ENCODE data around the gene RPS8.

Gene RPS8

DNA sequence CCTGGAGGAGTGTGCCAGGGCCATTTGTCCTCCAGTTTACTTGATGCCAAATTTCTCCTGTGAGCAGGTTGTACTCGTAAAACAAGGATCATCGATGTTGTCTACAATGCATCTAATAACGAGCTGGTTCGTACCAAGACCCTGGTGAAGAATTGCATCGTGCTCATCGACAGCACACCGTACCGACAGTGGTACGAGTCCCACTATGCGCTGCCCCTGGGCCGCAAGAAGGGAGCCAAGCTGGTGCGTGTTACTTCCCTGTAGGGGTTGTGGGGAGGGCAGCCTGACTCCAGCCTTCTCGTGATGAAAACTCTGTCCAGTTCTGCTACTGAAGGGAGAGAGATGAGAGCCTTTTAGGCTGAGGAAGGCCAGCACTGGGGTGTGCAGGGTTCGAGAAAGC lies 2.2 kb downstream of the RPS8 start:
- no CpG with 5 or more reads among the region's 14 CpGs for WGBS (ENCODE audit: extremely low coverage, insufficient coverage, insufficient read length)

DNA sequence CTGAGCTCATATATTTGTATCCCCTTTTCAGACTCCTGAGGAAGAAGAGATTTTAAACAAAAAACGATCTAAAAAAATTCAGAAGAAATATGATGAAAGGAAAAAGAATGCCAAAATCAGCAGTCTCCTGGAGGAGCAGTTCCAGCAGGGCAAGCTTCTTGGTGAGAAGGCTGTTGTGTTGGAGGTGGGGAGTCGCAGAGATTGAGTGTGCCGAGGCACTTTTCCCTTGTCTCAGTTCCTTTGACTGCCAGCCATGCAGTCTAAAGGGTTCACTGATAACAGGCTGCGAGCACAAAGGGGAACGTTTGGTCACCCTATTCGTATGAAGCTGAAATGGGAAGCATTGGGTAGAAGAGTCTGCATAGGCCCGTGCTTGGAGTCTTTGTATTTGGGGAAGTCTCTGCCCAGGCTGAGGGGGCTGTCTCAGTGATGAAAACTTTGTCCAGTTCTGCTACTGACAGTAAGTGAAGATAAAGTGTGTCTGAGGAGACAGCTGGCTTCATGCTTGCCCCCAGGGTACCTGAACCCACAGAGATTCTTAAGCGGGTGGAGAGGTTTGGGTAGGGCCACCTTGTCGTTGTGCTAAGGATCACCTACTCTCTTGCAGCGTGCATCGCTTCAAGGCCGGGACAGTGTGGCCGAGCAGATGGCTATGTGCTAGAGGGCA lies 2.8 kb downstream of the RPS8 start:
- H4K91ac ChIP-seq (ENCODE audit: low read depth, low read length) = no peak overlapping the region
- DNase-seq = no peak
- no peak overlapping the region for H3K9ac ChIP-seq (ENCODE audit: low read length)
- peak overlapping the region; percentile 56 for H3K4ac ChIP-seq (ENCODE audit: low read depth, low read length)
- no peak overlapping the region for H4K8ac ChIP-seq (ENCODE audit: low read depth, low read length)
- no peak overlapping the region for H3K14ac ChIP-seq (ENCODE audit: low read length)
- no peak overlapping the region for H3K18ac ChIP-seq (ENCODE audit: low read length)
- peaks cover 19% of the 10 kb centered on the region for H3K79me2 ChIP-seq (ENCODE audit: control insufficient read depth, insufficient read depth, low read length, poor library complexity)
- no peaks in the 10 kb centered on the region for H3K27me3 ChIP-seq (ENCODE audit: insufficient read depth, low read length)
- H3K23ac ChIP-seq (ENCODE audit: low read length) = peak overlapping the region; percentile 29
- no peak overlapping the region for H2AK5ac ChIP-seq (ENCODE audit: low read length)
- no CpG with 5 or more reads among the region's 13 CpGs for WGBS (ENCODE audit: extremely low coverage, insufficient coverage, insufficient read length)
- peaks cover 1% of the 10 kb centered on the region for H3K9me3 ChIP-seq (ENCODE audit: insufficient read depth, low read depth, low read length)
- H3K4me3 ChIP-seq (ENCODE audit: low read depth, low read length) = no peak overlapping the region
- peaks cover 41 to 45% of the 10 kb centered on the region in 2 experiments for H3K36me3 ChIP-seq (ENCODE audit: control insufficient read depth in 1 of 2, insufficient read depth in 2 of 2, low read length in 2 of 2)
- H3K79me1 ChIP-seq (ENCODE audit: low read length) = peaks cover 16% of the 10 kb centered on the region
- H3K4me1 ChIP-seq (ENCODE audit: control insufficient read depth in 1 of 2, insufficient read depth in 2 of 2, low read length in 2 of 2) = peaks cover 7 to 12% of the 10 kb centered on the region in 2 experiments
- H2BK5ac ChIP-seq (ENCODE audit: low read depth, low read length, poor library complexity) = no peak overlapping the region
- H3K4me2 ChIP-seq (ENCODE audit: low read length) = peak overlapping the region; percentile 85
- H2AFZ ChIP-seq (ENCODE audit: insufficient read depth, low read length, poor library complexity) = no peak overlapping the region
- no peak overlapping the region for H4K12ac ChIP-seq (ENCODE audit: low read depth, low read length)
- no peak overlapping the region for H2BK12ac ChIP-seq (ENCODE audit: low read length)
- no peak overlapping the region for H3K27ac ChIP-seq (ENCODE audit: low read depth, low read length)
- H2BK120ac ChIP-seq (ENCODE audit: insufficient read depth, low read length, poor library complexity) = no peak overlapping the region

More for the DNA sequence above, 2.2 kb downstream of the RPS8 start:
- H4K12ac ChIP-seq (ENCODE audit: low read depth, low read length) = peak overlapping the region; percentile 5
- H2BK120ac ChIP-seq (ENCODE audit: insufficient read depth, low read length, poor library complexity) = no peak overlapping the region
- H3K79me2 ChIP-seq (ENCODE audit: control insufficient read depth, insufficient read depth, low read length, poor library complexity) = peaks cover 19% of the 10 kb centered on the region
- H3K27ac ChIP-seq (ENCODE audit: low read depth, low read length) = no peak overlapping the region
- H3K4me2 ChIP-seq (ENCODE audit: low read length) = peak overlapping the region; percentile 85
- no peak overlapping the region for H4K91ac ChIP-seq (ENCODE audit: low read depth, low read length)
- H3K23ac ChIP-seq (ENCODE audit: low read length) = no peak overlapping the region
- no peak overlapping the region for H2BK12ac ChIP-seq (ENCODE audit: low read length)
- no peak overlapping the region for H2AFZ ChIP-seq (ENCODE audit: insufficient read depth, low read length, poor library complexity)
- no peak overlapping the region for H3K14ac ChIP-seq (ENCODE audit: low read length)
- H3K18ac ChIP-seq (ENCODE audit: low read length) = peak overlapping the region; percentile 29
- H2BK5ac ChIP-seq (ENCODE audit: low read depth, low read length, poor library complexity) = no peak overlapping the region
- H2AK5ac ChIP-seq (ENCODE audit: low read length) = no peak overlapping the region
- H3K4me1 ChIP-seq (ENCODE audit: control insufficient read depth in 1 of 2, insufficient read depth in 2 of 2, low read length in 2 of 2) = peaks cover 7 to 12% of the 10 kb centered on the region in 2 experiments
- peaks cover 16% of the 10 kb centered on the region for H3K79me1 ChIP-seq (ENCODE audit: low read length)
- no peak for DNase-seq
- H3K4ac ChIP-seq (ENCODE audit: low read depth, low read length) = peak overlapping the region; percentile 56
- H3K36me3 ChIP-seq (ENCODE audit: control insufficient read depth in 1 of 2, insufficient read depth in 2 of 2, low read length in 2 of 2) = peaks cover 41 to 45% of the 10 kb centered on the region in 2 experiments
- H4K8ac ChIP-seq (ENCODE audit: low read depth, low read length) = no peak overlapping the region
- H3K4me3 ChIP-seq (ENCODE audit: low read depth, low read length) = peak overlapping the region; percentile 27
- H3K27me3 ChIP-seq (ENCODE audit: insufficient read depth, low read length) = no peaks in the 10 kb centered on the region
- peak overlapping the region; percentile 57 for H3K9ac ChIP-seq (ENCODE audit: low read length)
- peaks cover 1% of the 10 kb centered on the region for H3K9me3 ChIP-seq (ENCODE audit: insufficient read depth, low read depth, low read length)

DNA sequence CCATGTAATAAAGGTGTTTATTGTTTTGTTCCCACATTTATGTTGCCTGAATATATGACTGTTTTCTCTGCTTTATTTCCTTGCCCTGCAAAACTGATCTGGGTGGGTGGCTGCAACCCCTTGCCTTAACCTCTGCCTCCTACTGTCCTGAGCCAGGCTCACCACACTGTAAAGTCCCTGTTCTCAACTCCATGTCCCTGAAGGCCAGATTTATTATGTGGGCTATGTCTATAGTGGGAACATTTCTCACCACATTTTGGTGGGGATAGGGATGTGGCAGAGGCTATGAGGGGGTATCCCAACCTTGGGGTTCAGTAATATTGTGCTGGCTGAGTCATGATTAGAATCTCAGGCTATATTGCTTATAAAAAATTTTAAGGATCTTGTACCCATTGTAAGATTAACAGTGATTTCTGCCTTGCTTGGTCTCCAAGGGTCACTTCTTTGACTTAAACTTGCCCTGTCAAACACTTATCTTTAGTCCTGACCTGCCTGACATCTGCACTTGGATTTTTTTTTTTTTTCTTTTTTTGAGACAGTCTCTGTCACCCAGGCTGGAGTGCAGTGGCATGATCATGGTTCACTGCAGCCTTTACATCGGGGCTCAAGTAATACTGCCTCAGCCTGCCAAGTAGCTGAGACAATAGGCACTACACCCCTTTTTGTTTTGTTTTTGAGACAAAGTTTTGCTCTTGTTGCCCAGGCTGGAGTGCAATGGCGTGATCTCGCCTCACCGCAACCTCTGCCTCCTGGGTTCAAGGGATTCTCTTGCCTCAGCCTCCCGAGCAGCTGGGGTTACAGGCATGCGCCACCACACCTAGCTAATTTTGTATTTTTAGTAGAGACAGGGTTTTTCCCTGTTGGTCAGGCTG lies 3.6 kb downstream of the RPS8 start:
- no peak overlapping the region for H3K4me2 ChIP-seq (ENCODE audit: low read length)

DNA sequence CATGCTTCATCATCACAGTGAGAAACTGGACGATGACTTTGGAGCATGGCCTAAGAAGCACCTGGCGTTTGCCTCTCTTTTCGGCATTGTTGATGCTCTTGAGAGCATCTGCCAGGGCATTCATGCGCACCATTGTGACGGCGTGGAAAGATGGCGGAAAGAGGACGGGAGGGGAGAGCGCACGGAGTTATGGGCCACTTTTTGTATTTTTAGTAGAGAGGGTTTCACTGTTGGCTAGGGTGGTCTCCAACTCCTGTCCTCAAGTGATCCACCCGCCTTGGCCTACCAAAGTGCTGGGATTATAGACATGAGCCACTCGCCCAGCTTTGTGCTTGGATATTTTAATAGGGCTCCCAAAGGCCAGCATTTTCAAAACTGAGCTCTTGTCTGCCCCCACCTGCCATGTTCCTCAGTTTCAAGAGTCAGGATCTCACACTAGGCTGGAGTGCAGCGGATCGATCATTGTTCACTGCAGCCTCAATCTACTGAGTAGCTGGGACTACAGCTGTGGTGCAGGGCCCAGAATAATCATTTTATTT lies 5.3 kb downstream of the RPS8 start:
- Histone ChIP-seq H3K18ac (ENCODE audit: low read length) (no peak overlapping the region), H4K91ac (ENCODE audit: low read depth, low read length) (no peak overlapping the region), H3K14ac (ENCODE audit: low read length) (no peak overlapping the region), H4K12ac (ENCODE audit: low read depth, low read length) (no peak overlapping the region), H3K36me3 (ENCODE audit: control insufficient read depth in 1 of 2, insufficient read depth in 2 of 2, low read length in 2 of 2) (peaks cover 41 to 45% of the 10 kb centered on the region in 2 experiments), H3K4me1 (ENCODE audit: control insufficient read depth in 1 of 2, insufficient read depth in 2 of 2, low read length in 2 of 2) (peaks cover 14 to 17% of the 10 kb centered on the region in 2 experiments), H3K23ac (ENCODE audit: low read length) (no peak overlapping the region), H3K79me1 (ENCODE audit: low read length) (peaks cover 9% of the 10 kb centered on the region), H2AFZ (ENCODE audit: insufficient read depth, low read length, poor library complexity) (no peak overlapping the region), H3K27me3 (ENCODE audit: insufficient read depth, low read length) (no peaks in the 10 kb centered on the region), H3K79me2 (ENCODE audit: control insufficient read depth, insufficient read depth, low read length, poor library complexity) (peaks cover 15% of the 10 kb centered on the region), H2BK120ac (ENCODE audit: insufficient read depth, low read length, poor library complexity) (no peak overlapping the region), H4K8ac (ENCODE audit: low read depth, low read length) (no peak overlapping the region), H3K27ac (ENCODE audit: low read depth, low read length) (no peak overlapping the region), H3K4ac (ENCODE audit: low read depth, low read length) (no peak overlapping the region), H2BK5ac (ENCODE audit: low read depth, low read length, poor library complexity) (no peak overlapping the region), H2BK12ac (ENCODE audit: low read length) (no peak overlapping the region), H3K4me3 (ENCODE audit: low read depth, low read length) (no peak overlapping the region), H3K4me2 (ENCODE audit: low read length) (no peak overlapping the region), H2AK5ac (ENCODE audit: low read length) (no peak overlapping the region), H3K9me3 (ENCODE audit: insufficient read depth, low read depth, low read length) (peaks cover 4% of the 10 kb centered on the region), H3K9ac (ENCODE audit: low read length) (no peak overlapping the region)
- no CpG with 5 or more reads among the region's 14 CpGs for WGBS (ENCODE audit: extremely low coverage, insufficient coverage, insufficient read length)
- no peak for DNase-seq

More for the DNA sequence above, 3.6 kb downstream of the RPS8 start:
- H3K9me3 ChIP-seq (ENCODE audit: insufficient read depth, low read depth, low read length) = peaks cover 1% of the 10 kb centered on the region
- no peaks in the 10 kb centered on the region for H3K27me3 ChIP-seq (ENCODE audit: insufficient read depth, low read length)
- H2BK120ac ChIP-seq (ENCODE audit: insufficient read depth, low read length, poor library complexity) = no peak overlapping the region
- no peak overlapping the region for H4K8ac ChIP-seq (ENCODE audit: low read depth, low read length)
- no peak overlapping the region for H3K18ac ChIP-seq (ENCODE audit: low read length)
- H2AK5ac ChIP-seq (ENCODE audit: low read length) = no peak overlapping the region
- H4K91ac ChIP-seq (ENCODE audit: low read depth, low read length) = no peak overlapping the region
- no peak overlapping the region for H3K4ac ChIP-seq (ENCODE audit: low read depth, low read length)
- peaks cover 16% of the 10 kb centered on the region for H3K79me1 ChIP-seq (ENCODE audit: low read length)
- no peak overlapping the region for H2BK5ac ChIP-seq (ENCODE audit: low read depth, low read length, poor library complexity)
- H2AFZ ChIP-seq (ENCODE audit: insufficient read depth, low read length, poor library complexity) = no peak overlapping the region
- H3K36me3 ChIP-seq (ENCODE audit: control insufficient read depth in 1 of 2, insufficient read depth in 2 of 2, low read length in 2 of 2) = peaks cover 41 to 45% of the 10 kb centered on the region in 2 experiments
- no peak for DNase-seq
- no peak overlapping the region for H3K4me3 ChIP-seq (ENCODE audit: low read depth, low read length)
- H3K4me1 ChIP-seq (ENCODE audit: control insufficient read depth in 1 of 2, insufficient read depth in 2 of 2, low read length in 2 of 2) = peaks cover 9 to 12% of the 10 kb centered on the region in 2 experiments
- H3K27ac ChIP-seq (ENCODE audit: low read depth, low read length) = no peak overlapping the region
- peaks cover 19% of the 10 kb centered on the region for H3K79me2 ChIP-seq (ENCODE audit: control insufficient read depth, insufficient read depth, low read length, poor library complexity)
- no CpG with 5 or more reads among the region's 6 CpGs for WGBS (ENCODE audit: extremely low coverage, insufficient coverage, insufficient read length)
- H3K14ac ChIP-seq (ENCODE audit: low read length) = no peak overlapping the region
- H3K23ac ChIP-seq (ENCODE audit: low read length) = no peak overlapping the region
- H4K12ac ChIP-seq (ENCODE audit: low read depth, low read length) = no peak overlapping the region
- no peak overlapping the region for H2BK12ac ChIP-seq (ENCODE audit: low read length)
- H3K9ac ChIP-seq (ENCODE audit: low read length) = no peak overlapping the region
